SU-DHL-6 (cell line): Measurements from ENCODE around the gene NEK6.

ENCODE experiments used
- EZH2phosphoT487 ChIP-seq: fragments of 200-600 bp; sonication (generic), shearing (Covaris generic); conservative IDR thresholded peaks from 2 replicates; pipeline ENCODE4 v1.6.1; 2018; ENCODE audit warnings: mild to moderate bottlenecking, antibody characterized with exemption, low read length, moderate library complexity, mixed read lengths
- TF ChIP-seq, protein P1 (sequence below): fragments of 200-600 bp; sonication (generic); IDR thresholded peaks from one replicate; pipeline ENCODE4 v1.5.1; 2017; ENCODE audit warnings: antibody characterized with exemption, mild to moderate bottlenecking, low read length, moderate library complexity; ENCODE audit not compliant: insufficient read depth, poor library complexity, severe bottlenecking

DNA sequence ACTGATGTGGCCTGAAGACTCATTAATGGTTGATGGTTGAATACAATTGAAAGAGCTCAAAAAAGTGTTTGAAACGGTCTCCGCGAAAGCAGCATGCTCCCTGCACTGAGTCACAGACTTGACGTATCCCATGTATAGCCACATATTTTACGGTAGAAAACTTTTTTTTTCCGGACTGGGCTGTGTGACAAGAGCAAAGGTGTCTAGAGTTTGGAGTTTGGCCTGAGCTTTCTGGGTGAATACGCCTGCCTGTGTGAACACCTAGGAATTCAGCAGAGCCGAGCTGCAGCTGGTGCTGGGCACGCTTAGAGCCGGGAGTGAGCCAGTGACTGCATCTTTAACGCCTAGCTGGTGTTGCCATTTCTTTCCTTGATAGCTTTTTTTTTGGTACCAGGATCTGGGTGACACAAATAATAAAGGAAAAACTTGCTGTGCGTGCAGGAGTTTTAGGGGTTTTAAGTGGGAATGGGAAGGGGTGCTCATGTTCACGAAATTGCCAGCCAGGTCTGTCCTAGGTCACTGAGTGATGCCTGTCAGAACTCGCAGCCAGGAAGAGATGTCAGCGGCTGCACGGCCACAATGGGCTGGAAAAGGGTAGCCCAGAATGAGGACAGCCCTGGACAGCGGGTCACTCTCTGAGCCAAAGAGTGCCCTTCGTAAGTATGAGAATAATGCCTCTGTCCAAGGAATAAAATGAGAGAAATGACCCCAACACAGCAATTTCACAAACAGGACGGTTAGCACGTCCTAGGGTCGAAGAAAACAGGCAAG, 105.8 kb downstream of the NEK6 start:
- TF ChIP-seq, protein P1, sequence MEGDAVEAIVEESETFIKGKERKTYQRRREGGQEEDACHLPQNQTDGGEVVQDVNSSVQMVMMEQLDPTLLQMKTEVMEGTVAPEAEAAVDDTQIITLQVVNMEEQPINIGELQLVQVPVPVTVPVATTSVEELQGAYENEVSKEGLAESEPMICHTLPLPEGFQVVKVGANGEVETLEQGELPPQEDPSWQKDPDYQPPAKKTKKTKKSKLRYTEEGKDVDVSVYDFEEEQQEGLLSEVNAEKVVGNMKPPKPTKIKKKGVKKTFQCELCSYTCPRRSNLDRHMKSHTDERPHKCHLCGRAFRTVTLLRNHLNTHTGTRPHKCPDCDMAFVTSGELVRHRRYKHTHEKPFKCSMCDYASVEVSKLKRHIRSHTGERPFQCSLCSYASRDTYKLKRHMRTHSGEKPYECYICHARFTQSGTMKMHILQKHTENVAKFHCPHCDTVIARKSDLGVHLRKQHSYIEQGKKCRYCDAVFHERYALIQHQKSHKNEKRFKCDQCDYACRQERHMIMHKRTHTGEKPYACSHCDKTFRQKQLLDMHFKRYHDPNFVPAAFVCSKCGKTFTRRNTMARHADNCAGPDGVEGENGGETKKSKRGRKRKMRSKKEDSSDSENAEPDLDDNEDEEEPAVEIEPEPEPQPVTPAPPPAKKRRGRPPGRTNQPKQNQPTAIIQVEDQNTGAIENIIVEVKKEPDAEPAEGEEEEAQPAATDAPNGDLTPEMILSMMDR, result no peak
- no peak for TF ChIP-seq EZH2phosphoT487
